Measurements from ENCODE around the gene TRRAP.

Gene TRRAP

DNA sequence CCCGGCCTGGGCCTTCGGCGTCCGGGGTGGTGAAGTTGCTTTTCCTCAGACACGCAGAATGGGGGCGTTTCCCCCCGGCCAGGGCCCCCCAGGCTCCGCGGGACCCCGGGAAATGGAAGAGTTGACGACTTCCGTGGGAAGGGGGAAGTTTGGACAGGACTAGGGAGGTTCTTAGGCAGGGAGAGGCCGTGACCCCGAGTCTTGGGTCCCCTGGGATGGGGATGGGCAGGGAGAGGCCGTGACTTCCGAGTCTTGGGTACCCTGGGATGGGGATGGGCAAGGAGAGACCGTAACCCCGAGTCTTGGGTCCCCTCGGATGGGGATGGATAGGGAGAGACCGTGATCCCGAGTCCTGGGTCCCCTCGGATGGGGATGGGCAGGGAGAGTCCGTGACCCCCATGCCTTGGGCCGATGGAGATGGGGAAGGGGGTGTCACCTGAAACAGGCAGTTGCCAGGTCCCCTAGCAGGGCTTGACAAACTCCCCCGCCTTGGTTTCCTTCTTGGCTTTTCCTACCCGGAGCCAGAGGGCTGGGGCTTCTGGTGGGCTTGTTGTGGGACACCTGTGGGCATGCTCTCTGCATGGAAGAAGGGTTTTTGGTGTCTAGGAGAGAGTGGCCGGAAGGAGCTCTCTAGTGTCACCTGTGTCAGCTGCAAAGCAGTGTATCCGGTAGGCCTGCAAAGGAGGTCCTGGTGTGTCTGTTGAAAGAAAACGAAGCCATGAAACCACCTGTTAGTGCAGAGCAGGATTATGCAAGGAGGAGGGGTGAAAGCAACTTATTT, 1.1 kb downstream of the TRRAP start:
- DNase-seq (ENCODE audit: low spot score) = peak; percentile 73
- TF ChIP-seq CTCF (IDR thresholded peaks at IDR 0.05; ENCODE audit: borderline replicate concordance, control extremely low read depth, extremely low read depth, insufficient read depth, missing control alignments) = peak; percentile 50

DNA sequence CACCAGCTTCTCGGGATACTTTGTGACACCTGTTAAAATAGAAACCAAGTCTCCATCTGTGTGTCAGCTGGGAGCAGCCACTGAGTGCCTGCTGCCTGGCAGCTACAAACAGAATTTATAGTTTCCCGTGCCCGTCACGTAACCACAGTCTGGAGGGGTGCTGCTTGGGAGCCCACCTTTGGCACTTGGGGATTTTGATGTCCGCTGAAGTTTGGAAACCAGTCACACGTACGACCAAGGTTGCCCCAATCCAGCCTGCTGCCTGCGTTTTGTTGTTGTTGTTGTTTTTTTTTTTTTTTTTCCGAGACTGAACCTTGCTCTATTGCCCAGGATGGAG, 1.6 kb downstream of the TRRAP start:
- TF ChIP-seq CTCF (IDR thresholded peaks at IDR 0.05; ENCODE audit: borderline replicate concordance, control extremely low read depth, extremely low read depth, insufficient read depth, missing control alignments) = no peak
- in situ Hi-C loops (cut with MboI; ENCODE audit: low sequenced_read_pairs, unreplicated experiment) = no loop called here
- DNase-seq (ENCODE audit: low spot score) = no peak

More for the DNA sequence above, 1.1 kb downstream of the TRRAP start:
- in situ Hi-C loops (cut with MboI; ENCODE audit: low sequenced_read_pairs, unreplicated experiment) = no loop called here

- no peak for TF ChIP-seq CTCF (IDR thresholded peaks at IDR 0.05; ENCODE audit: borderline replicate concordance, control extremely low read depth, extremely low read depth, insufficient read depth, missing control alignments)
- in situ Hi-C loops (cut with MboI; ENCODE audit: low sequenced_read_pairs, unreplicated experiment) = no loop called here
- DNase-seq (ENCODE audit: low spot score) = no peak
These were observed 2.2 kb downstream of the TRRAP start for GRCh38 chr7:98880485-98880884.

- in situ Hi-C loops (cut with MboI; ENCODE audit: low sequenced_read_pairs, unreplicated experiment) = no loop called here
- TF ChIP-seq CTCF (IDR thresholded peaks at IDR 0.05; ENCODE audit: borderline replicate concordance, control extremely low read depth, extremely low read depth, insufficient read depth, missing control alignments) = no peak
- DNase-seq (ENCODE audit: low spot score) = no peak
These were observed 3.4 kb downstream of the TRRAP start for GRCh38 chr7:98881561-98882315.

GRCh38 chr7:98884416-98884815, 6.1 kb downstream of the TRRAP start:
- DNase-seq (ENCODE audit: low spot score) = no peak
- no peak for TF ChIP-seq CTCF (IDR thresholded peaks at IDR 0.05; ENCODE audit: borderline replicate concordance, control extremely low read depth, extremely low read depth, insufficient read depth, missing control alignments)
- in situ Hi-C loops (cut with MboI; ENCODE audit: low sequenced_read_pairs, unreplicated experiment) = no loop called here

- no peak for TF ChIP-seq CTCF (IDR thresholded peaks at IDR 0.05; ENCODE audit: borderline replicate concordance, control extremely low read depth, extremely low read depth, insufficient read depth, missing control alignments)
- no peak for DNase-seq (ENCODE audit: low spot score)
- in situ Hi-C loops (cut with MboI; ENCODE audit: low sequenced_read_pairs, unreplicated experiment) = no loop called here
These were observed 8.7 kb downstream of the TRRAP start for GRCh38 chr7:98887038-98887437.
